Effector memory CD4-positive, alpha-beta T cell (primary cell): ENCODE measurements around the gene HNRNPC.
"Not testable (repeated sequence)": the region's sequence is repeated elsewhere in the genome, so short reads cannot be mapped to it uniquely, and the experiment has no call there.

Experiments
- DNase-seq, 3 donors: peaks; one replicate each; pipeline ENCODE4 v3.0.0-alpha.2; 2020
- H3K27ac ChIP-seq: 2 replicates; pipeline ENCODE4 v1.7.0; 2013; ENCODE audit warnings: mild to moderate bottlenecking, low read length, moderate library complexity; ENCODE audit not compliant: insufficient read depth, poor library complexity, severe bottlenecking
- H3K27me3 ChIP-seq: replicated peaks from 2 replicates; pipeline ENCODE4 v1.7.0; 2013; ENCODE audit warnings: mild to moderate bottlenecking, low read length; ENCODE audit not compliant: insufficient read depth, control insufficient read depth, poor library complexity, severe bottlenecking
- H3K36me3 ChIP-seq: 2 replicates; pipeline ENCODE4 v1.7.0; 2013; ENCODE audit warnings: mild to moderate bottlenecking, low read length, moderate library complexity; ENCODE audit not compliant: control insufficient read depth, insufficient read depth
- H3K4me1 ChIP-seq: 2 replicates; pipeline ENCODE4 v1.7.0; 2013; ENCODE audit warnings: low read length, mild to moderate bottlenecking; ENCODE audit not compliant: control insufficient read depth, insufficient read depth, poor library complexity, severe bottlenecking
- H3K4me3 ChIP-seq: 2 replicates; pipeline ENCODE4 v1.7.0; 2013; ENCODE audit warnings: low read length, low read depth, mild to moderate bottlenecking; ENCODE audit not compliant: insufficient read depth, poor library complexity, severe bottlenecking
- H3K9me3 ChIP-seq: 2 replicates; pipeline ENCODE4 v1.7.0; 2013; ENCODE audit warnings: mild to moderate bottlenecking, low read length, moderate library complexity; ENCODE audit not compliant: control insufficient read depth

HNRNPC gene

DNA sequence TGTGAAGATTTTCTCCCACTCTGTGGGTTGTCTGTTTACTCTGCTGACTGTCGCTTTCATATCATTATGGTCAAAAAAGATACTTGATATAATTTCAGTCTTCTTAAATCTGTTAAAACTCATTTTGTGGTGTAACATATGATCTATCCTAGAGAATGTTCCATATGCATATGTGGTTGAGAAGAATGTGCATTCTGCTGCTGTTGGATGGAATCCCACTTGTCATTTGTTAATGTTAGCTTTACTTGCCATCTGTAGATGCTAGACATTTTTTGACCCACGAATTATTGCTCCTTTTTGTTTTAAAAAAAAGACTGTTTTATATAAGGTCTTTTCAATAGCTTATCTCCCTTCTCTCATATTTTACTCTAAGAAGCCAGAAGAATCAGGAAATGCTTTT lies 87.1 kb downstream of the HNRNPC start:
- no peak for DNase-seq
- H3K27me3 ChIP-seq: no peaks in the 10 kb centered on the region
- H3K27ac ChIP-seq: no peak overlapping the region
- H3K36me3 ChIP-seq: no peaks in the 10 kb centered on the region
- no peak overlapping the region for H3K4me3 ChIP-seq
- H3K9me3 ChIP-seq: no peaks in the 10 kb centered on the region
- no peaks in the 10 kb centered on the region for H3K4me1 ChIP-seq

DNA sequence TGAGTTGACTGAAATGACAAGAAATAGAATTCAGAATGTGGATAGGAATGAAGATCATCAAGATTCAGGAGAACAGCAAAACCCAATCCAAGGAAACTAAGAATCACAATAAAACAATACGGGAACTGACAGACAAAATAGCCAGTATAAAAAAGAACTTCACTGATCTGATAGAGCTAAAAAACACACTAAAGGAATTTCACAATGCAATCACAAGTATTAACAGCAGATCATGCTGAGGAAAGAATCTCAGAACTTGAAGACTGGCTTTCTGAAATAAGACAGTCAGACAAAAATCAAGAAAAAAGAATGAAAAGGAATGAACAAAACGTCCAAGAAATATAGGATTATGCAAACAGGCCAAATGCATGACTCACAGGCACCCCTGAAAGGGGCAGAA lies 98.1 kb downstream of the HNRNPC start:
- H3K27ac ChIP-seq: no peak overlapping the region
- H3K27me3 ChIP-seq: no peaks in the 10 kb centered on the region
- no peaks in the 10 kb centered on the region for H3K9me3 ChIP-seq
- no peak overlapping the region for H3K4me3 ChIP-seq
- H3K4me1 ChIP-seq: no peaks in the 10 kb centered on the region
- no peak for DNase-seq
- no peaks in the 10 kb centered on the region for H3K36me3 ChIP-seq

GRCh38 chr14:21169573-21169972 lies 99.7 kb downstream of the HNRNPC start:
- no peak overlapping the region for H3K27ac ChIP-seq
- no peaks in the 10 kb centered on the region for H3K4me1 ChIP-seq
- H3K27me3 ChIP-seq: no peaks in the 10 kb centered on the region
- H3K36me3 ChIP-seq: no peaks in the 10 kb centered on the region
- no peak overlapping the region for H3K4me3 ChIP-seq
- DNase-seq: no peak
- no peaks in the 10 kb centered on the region for H3K9me3 ChIP-seq

- no peaks in the 10 kb centered on the region for H3K36me3 ChIP-seq
- H3K27ac ChIP-seq: no peak overlapping the region
- no peak for DNase-seq
- H3K27me3 ChIP-seq: no peaks in the 10 kb centered on the region
- H3K4me3 ChIP-seq: no peak overlapping the region
- no peaks in the 10 kb centered on the region for H3K9me3 ChIP-seq
- H3K4me1 ChIP-seq: no peaks in the 10 kb centered on the region
Measured at GRCh38 chr14:21168055-21168454, 101.2 kb downstream of the HNRNPC start.

GRCh38 chr14:21165670-21166069 lies 103.6 kb downstream of the HNRNPC start:
- H3K9me3 ChIP-seq, H3K4me3 ChIP-seq, H3K36me3 ChIP-seq, DNase-seq, H3K4me1 ChIP-seq, H3K27me3 ChIP-seq, H3K27ac ChIP-seq: not testable (repeated sequence)

DNA sequence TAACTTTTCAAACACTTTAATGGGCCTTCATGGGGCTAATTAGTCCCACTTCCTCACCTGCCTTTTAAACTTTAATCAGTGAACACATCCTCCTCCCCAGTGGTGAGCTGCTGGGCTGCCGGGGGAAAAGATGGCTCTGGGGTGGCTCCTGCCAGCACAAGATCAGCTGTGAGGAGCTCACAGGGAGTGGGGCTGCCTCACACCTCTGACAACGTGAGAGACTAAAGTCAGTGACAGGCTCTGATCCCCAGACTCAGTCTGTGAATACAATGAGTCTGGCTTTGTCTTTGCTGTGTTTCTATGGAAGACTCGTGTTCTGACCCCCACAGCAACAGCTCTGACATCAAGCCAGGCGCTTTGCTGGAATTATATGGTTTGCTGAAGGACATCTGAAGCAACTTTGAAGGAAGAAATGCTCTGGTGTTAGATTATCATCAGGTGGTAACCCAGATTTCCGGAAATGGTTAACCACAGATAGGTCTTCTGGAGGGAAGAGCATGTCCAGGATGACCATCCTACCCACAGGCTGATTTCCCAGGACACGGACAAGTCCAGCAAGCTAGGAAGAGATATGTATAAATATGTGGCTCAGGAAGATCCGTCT lies 104.1 kb downstream of the HNRNPC start:
- not testable (repeated sequence) for H3K36me3 ChIP-seq, H3K4me1 ChIP-seq, H3K9me3 ChIP-seq, DNase-seq, H3K27me3 ChIP-seq, H3K4me3 ChIP-seq, H3K27ac ChIP-seq

DNA sequence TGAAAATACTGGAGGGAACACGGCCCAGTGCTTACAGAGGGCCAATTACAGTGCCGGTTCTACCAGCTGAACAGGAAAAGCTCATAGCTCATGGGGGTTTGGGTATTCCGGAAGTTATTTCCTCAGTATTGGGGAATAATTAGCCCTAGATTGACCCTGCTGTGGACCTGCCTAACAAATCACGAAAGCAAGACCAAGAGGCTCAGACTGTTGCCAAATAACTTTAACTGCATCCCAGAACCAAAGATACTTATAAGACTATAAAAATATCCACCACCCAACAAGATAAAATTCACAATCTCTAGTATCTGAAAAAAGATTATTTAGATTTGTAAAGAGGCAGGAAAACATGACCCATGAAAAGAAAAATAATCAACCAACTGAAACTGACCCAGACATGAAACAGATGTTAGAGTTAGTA lies 105.4 kb downstream of the HNRNPC start:
- H3K4me3 ChIP-seq: no peak overlapping the region
- H3K9me3 ChIP-seq: no peaks in the 10 kb centered on the region
- DNase-seq: no peak
- no peaks in the 10 kb centered on the region for H3K27me3 ChIP-seq
- no peak overlapping the region for H3K27ac ChIP-seq
- no peaks in the 10 kb centered on the region for H3K36me3 ChIP-seq
- no peaks in the 10 kb centered on the region for H3K4me1 ChIP-seq

DNA sequence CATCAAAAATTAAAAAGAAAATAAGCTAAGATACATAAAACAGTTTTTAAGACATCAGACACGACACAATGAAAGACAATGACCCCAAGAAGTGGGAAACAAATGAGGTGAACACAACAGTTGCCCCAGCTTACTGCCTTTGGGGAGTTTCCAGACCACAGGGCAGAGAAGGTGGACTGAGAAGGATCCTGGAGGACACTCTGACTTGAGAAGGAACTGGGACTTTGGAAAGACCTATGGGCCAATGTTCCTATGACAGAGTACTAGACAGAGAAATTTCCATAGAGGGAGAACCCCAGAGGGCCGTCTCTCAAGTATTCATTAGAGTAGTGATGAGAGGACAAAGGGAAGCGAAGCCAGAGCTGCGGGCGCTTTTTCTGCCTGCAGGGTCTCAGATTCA lies 107.2 kb downstream of the HNRNPC start:
- H3K27me3 ChIP-seq: no peaks in the 10 kb centered on the region
- H3K9me3 ChIP-seq: no peaks in the 10 kb centered on the region
- H3K4me1 ChIP-seq: no peaks in the 10 kb centered on the region
- no peak overlapping the region for H3K4me3 ChIP-seq
- H3K36me3 ChIP-seq: no peaks in the 10 kb centered on the region
- no peak for DNase-seq
- H3K27ac ChIP-seq: no peak overlapping the region

DNA sequence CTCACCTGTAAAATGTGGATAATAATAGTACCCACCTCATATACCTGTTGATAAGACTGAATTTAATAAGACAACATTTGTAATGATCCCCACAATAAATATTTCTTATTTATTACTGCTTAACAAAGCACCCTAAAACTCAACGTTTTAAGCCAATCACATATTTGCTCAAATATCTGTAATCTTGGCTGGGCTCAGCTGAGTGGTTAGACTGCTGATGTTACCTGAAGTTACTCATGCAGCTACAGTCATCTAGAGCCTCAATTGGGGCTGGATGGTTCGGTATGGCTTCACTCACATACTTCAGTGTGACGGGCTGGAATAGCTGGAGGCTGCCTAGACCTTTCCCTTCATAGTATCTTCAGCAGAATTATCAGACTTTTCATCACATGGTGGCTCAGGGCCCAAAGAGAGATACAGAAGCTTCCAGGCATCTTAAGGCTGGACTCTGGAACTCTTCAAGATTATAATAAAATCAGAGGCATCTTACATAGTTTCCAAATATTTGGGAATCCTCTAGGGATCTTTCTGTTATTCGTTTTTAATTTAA lies 109.1 kb downstream of the HNRNPC start:
- H3K4me3 ChIP-seq: no peak overlapping the region
- H3K36me3 ChIP-seq: no peaks in the 10 kb centered on the region
- H3K9me3 ChIP-seq: no peaks in the 10 kb centered on the region
- no peaks in the 10 kb centered on the region for H3K27me3 ChIP-seq
- DNase-seq: no peak
- no peaks in the 10 kb centered on the region for H3K4me1 ChIP-seq
- no peak overlapping the region for H3K27ac ChIP-seq
